SHP77 treated with DMSO at 0.1 percent for 48 hours (cell line): ENCODE data around the gene SLC43A2.
"Not testable (repeated sequence)": the region's sequence is repeated elsewhere in the genome, so short reads cannot be mapped to it uniquely, and the experiment has no call there.

Experiments used
- DNase-seq: peaks from one replicate; lab custom pipeline; 2025; lab: John Stamatoyannopoulos, UW

SLC43A2 gene

DNA sequence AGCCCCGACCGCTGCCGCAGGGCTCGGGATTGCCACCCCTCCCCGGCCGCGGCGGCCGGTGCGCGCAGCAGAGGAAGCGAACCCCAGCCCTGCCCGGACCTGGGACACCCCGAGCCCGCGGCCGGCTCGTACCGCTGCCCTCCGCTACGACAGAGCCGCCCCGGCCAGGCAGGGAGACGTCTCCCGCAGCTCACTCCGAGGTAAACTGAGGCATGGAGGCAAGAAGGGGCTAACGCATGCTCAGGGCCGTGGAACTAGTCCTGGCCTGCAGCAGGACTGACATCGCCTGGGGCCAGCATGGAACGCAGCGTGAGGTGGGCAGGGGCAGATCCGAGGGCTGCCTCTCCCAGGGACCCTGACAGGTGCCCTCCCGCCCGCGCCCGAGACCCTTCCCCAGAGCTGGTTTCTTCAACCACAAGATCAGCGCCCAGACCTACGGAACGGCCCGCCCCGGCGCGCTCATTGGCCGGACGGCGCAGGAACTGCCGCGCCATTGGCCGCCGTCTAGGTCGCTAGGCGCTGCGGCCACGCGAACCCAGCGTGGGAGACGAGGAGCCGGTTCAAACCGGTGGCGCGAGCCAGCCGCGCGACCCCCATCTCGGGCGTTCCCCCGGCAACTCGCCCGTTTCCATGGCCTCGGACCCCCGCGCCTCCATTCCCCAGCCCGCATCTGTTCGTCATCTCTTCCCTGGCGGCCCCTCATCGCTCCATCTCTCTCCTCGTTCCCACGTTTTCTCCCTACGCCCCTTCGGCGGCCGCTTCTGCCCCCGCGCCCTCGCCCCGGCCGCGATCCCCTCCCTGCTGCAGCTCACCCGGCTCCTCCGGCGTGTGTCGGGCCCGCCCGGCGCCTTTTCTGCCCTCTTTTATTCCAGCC is at the start of gene SLC43A2:
TSS of gene SLC43A2 (minus strand) at position 853 of the 874 bp plus-strand sequence. CDS start 960 bp downstream, outside the sequence.
- peak; percentile 74 for DNase-seq

DNA sequence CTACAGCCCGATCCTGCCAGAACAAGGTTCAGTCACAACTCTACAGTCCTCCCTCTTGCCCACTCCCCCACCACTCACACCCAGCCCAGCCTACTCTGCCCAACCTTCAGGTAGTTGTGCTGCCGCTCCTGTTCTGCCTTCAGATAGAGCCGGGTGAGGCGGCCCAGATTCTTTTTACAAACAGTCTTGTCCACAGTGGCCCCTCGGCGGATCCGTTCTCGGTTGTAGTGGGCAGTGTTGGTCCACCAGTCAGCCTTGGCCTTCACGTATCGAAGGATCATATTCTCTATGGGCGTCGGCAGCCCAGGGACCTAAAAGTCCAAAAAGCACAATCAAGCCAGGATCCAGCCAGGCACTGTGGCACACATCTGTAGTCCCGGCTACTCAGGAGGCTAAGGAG is 47.8 kb upstream of the SLC43A2 start:
- no peak for DNase-seq

DNA sequence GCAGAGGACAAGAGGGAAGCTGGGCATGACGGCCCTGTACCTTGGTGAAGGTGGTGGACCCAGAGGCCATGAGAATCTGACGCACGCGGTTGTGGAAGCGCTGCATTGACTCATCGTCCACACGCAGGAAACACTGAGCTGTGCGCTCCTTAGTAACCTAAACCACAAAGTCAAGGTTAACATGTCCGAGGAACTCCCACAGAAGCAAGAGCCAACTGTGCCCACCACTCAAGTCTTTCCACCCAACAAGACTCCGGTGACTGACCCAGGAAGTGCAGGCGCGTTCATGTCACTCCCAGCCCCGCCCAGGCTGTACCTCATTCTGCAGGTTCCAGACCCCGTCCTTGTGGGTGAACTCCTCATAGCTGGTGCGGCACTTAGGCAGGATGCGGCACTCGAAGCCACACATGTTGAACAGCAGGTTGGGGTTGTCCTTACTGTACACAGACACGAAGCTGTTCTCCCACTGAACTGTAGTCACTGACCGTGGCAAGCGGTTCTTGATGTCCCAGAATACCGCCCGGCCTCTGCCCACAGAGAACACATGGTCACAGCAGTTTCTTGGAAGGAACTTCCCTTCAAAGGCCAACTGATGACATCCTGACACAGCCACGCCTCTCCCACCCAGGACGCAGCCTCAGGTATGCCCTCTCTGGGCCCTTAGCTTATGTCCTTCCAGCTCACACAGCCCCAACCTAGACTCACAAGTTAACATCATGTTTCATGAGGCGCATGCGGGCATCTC is 44.6 kb upstream of the SLC43A2 start:
- no peak for DNase-seq

DNA sequence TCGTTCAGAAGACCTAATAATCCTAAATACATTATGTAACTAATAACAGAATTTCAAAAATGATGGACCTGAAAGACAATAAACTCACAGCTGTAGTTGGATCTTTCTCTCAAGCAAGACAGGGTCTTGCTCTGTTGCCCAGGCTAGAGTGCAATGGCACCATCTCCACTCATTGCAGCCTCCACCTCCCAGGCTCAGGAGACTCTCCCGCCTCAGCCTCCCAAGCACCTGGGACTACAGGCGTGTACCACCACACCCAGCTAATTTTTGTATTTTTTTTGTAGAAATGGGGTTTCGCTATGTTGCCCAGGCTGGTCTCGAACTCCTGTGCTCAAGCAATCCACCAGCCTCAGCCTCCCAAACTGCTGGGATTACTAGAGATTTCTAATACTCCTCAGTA is 35.3 kb upstream of the SLC43A2 start:
- not testable (repeated sequence) for DNase-seq

DNA sequence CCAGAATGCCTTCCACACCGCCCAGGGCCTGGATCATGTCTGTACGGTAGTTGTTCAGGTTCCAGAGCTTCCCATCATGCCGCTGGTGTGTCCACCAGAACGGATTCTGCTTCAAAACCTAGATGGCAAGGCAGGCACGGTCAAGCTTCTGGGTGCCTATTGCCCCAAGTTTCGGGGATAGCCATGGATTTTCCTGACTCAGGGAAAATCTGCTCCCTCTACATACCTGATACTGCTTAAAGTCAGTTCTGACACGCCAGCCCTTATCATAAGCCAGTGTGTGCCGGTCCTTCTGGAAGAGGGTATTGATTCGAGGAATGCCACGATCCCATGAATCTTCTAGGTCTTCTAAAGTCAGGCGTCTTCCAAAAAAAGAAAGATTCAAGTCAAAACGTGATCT is 32.4 kb upstream of the SLC43A2 start:
- DNase-seq: no peak

DNA sequence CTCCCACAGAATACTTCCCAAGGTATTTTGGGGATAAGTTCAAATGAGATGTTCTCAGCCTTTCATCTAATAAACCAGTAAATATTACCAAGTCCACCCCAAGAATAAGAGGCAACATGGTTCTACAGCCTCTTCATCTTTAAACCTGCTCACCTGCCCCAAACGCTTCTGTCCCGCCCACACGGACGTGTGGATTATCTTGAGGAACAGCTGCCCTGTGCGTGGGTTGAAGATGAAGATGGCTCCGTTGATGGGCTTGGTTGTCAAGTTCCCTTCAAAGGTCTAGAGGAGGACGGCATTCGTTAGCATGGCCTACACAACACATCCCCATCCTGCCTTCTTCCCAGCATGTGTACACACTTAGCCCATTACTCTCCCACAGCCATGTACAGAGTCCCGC is 29.5 kb upstream of the SLC43A2 start:
- DNase-seq: no peak

DNA sequence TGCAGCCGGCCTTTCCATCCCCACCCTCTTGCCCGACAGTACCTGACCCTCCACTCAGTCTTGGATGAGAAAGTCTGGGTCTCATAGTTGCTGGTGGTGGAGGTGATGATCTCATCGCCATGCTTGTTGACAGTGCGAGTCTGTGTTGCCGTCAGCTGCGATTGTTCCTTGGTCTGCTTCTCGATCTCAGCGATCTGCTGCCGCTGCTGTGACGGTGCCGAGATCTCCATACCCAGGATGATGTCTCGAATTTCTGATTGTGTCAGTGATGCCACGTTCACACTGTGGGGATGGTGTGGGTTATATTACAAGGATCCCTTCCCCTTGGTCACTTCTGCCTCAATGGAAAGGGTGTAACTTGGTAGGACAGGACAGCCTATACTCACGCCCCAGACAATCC is 25.1 kb upstream of the SLC43A2 start:
- no peak for DNase-seq

DNA sequence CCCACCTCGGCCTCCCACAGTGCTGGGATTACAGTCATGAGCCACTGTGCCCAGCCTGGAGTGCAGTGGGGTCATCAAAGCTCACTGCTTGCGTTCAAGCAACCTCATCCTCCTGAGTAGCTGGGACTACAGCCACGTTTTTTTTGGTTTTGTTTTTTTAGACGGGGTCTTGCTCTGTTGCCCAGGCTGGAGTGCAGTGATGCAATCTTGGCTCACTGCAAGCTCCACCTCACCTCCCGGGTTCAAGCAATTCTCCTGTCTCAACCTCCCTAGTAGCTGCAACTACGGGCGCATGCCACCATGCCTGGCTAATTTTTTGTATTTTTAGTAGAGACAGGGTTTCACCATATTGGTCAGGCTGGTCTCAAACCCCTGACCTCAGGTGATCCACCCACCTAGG is 24.2 kb upstream of the SLC43A2 start:
- DNase-seq: not testable (repeated sequence)

DNA sequence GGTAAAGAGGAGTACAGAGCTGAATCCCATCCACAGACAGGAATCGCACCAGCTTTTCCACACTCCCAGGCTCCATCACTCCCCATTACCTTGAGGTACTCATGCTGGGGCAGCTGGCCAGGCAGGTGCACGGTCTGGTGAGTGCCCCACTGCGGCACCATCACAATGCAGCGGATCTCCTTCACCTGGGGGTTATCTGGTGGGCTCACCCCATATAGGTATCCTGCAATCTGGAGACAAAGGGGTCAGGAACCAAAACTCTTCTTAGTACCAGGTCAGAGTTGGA is 22.9 kb upstream of the SLC43A2 start:
- DNase-seq: no peak

DNA sequence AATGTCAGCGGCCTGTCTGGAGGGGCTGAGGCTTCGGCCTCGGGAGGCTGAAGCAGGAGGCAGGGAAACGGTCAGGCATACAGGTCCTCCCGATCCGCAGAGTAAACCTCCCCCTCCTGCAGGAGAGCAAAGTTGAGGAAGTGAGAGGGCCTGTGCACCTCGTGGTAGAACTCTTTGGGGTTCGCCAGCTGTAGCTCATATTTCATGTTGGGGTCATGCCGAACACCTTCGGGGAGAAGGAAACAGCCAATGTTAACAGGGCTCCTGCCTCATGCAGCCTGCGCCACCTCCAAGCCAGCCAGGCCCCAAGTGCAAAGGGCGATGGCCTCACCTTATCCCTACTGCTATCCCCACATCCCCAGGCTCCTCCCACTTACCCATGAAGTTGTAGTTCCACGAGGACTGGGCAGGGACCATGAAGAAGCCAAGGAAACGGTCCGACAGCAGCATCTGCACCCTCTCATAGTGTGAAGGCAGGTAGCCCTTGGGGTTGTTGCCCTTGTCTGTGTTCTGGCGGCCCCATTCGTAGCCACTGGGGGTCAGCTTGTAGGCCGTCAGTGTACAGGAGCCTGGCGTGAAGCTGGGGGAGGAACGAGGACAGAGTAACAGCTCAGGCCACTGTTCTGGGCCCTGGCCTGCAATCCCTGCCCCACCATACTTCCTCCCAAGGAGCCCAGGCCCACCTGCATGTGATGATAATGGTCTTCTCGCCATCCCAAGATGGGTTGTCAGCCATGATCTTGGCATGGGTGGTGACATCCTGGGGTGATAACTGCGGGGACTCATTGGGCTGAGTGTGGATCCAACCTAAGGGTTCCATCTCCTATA is 22.3 kb upstream of the SLC43A2 start:
- DNase-seq: no peak

DNA sequence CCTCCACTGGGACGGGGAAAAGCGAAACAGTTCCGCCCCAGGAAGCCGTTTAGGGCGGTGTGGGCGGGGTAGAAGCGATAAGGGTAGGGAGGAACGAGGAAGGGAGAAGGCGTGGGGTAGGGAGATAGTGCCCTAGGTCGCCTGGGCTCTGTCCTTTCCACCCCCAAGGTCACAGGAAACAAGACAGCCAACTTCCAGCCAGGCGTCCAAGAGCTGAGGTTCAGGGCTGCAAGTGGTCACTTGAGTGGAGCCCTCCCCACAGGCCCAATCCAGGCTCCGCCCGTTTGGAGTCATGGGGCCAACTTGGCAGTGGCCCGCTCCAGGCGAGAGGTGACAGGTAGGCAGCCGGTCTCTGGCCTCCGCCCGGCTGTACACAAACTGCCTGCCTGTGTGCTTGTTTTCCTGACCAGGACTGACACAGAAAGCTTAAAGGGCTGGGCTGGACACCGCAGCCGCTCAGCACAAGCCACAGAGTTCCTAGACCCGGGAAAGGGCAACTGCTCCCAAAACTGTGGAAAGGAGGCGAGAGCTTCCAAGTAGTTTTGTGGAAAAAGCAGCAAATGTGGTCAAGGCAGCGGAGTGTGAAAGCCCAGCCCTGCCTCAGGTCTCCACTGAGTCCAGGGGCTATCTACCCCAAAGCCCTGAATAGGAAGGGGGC is 21.3 kb upstream of the SLC43A2 start, which contains the start of gene RILP:
TSS of gene RILP (minus strand) at position 23 of the 658 bp plus-strand sequence. CDS start 62 bp downstream, outside the sequence.
- DNase-seq: peak; percentile 16

DNA sequence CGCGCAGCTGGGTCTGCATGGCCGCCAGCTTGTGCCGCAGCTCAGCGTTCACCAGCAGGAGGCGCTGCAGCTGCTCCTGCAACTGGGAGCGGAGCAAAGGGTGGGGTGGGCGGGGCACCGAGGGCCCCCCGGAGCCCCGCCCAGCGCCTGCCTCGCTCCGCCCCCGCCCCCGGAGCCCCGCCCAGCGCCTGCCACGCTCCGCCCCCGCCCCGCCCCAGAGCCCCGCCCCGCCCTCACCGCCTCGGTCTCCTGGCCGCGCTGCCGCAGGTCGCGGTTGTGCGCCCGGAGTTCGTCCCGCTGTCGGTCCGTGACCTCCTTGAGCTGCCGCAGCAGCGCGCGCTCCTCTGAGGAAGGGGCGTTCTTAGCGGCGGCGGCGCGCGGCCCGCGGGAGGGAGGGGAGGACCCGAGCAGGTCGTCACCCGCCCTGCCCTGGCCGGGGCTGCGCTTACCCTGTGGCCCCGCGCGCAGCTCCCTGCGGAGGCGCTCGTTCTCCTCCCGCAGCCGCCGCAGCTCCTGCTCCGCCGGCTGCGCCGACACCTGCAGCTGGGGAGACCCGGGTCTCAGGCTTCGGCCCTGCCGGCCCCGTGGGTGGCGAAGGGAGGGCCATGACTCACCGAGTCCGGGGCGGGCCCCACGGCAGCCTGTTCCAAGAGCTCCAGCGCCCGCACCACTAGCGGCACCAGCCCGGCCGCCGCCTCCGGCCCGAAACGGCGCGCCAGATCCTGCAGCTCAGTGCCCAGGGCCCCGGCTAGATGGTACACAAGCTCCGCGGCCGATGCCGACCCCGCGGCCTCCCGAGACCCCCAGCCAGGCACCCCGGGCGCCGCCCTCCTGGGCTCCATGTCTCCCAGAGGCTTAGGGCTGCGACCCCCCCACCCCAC is 20.6 kb upstream of the SLC43A2 start:
- DNase-seq: peak; percentile 58

DNA sequence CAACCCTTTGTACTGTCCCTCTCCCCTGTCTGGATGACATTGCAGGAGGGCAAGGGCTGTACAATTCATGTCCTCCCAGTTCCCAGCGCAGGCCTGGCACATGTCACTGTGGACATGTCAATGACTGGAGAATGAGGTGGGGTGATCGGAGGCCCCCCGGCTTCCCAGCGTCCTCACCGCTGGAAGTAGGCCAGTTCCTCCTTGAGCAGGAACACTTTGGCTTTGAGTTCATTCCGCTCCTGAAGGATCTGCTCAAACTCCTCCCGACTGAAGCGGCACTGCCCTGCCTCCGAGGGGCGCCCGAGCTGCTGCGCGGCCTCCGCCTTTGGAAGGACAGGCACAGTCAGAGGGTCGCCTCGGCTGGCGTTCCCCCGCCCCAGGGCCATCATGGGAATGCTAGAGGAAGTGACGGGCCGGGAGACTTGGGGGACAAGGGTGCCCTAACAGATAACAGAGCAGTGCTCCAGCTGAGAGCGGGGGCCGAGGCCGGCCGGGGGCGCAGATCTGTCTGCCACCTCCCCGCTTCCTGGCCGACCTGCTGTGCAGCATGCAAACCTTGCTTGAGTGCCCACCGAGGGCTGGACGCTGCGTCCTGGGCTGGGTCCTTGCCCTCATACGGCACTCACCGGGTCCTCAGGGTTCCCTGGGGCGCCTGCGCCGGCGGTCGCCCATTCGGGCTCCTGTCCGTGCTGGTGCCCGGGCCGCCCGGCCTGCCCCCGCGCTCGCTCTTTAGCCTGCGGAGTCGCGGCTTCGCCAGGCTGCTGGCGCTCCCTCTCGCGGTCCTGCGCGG is 19.7 kb upstream of the SLC43A2 start:
- peak; percentile 76 for DNase-seq

DNA sequence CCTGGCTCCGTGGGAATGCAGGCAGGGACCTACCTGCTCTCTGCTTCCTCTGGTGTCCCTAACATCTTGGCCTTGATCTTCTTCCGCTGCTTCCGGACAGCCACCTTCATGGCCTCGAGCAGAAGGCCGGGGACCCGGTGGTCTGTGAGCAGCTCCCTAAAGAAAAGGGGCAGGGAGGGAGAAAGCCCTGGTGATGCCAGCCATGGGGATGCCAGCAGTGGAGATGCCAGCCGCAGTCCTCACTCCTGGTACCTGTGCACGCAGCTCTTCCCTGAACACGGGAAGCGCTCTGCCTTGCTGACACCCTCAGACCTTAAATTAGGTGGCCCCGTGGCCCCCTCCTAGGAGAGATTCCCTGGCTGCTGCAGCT is 19.2 kb upstream of the SLC43A2 start:
- DNase-seq: no peak

DNA sequence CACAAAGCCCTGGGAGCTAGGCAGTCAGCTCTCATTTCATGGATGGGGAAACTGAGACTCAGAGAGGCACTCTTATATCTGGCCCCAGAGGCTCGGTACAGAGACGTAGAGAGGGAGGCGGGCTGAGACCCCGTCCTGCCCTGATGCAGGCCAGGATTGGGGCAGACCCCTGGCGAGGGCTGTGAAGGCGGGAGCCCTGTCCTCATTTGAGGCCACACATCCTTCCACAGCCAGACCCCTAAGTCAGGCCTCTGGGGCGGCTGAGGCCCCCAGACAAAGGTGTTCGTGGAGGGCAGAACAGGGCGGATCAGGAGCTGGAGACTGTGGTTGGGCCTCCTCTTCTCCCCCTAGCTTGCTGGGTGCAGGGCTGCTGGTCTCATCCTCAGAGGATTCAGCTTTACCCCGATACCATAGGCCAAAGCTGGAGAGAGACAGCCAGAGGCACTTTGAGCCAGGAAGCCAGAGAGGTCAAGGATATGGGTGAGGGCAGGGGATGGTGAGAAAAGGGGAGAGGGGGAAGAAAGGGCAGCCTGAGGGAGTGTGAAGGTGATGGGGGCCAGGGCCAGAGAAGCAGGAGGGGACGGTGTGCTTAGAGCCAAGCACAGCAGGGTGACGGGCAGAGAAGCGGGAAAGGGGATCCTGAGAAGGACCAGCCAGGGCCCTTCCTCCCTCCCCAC is 17.7 kb upstream of the SLC43A2 start:
- DNase-seq: no peak

DNA sequence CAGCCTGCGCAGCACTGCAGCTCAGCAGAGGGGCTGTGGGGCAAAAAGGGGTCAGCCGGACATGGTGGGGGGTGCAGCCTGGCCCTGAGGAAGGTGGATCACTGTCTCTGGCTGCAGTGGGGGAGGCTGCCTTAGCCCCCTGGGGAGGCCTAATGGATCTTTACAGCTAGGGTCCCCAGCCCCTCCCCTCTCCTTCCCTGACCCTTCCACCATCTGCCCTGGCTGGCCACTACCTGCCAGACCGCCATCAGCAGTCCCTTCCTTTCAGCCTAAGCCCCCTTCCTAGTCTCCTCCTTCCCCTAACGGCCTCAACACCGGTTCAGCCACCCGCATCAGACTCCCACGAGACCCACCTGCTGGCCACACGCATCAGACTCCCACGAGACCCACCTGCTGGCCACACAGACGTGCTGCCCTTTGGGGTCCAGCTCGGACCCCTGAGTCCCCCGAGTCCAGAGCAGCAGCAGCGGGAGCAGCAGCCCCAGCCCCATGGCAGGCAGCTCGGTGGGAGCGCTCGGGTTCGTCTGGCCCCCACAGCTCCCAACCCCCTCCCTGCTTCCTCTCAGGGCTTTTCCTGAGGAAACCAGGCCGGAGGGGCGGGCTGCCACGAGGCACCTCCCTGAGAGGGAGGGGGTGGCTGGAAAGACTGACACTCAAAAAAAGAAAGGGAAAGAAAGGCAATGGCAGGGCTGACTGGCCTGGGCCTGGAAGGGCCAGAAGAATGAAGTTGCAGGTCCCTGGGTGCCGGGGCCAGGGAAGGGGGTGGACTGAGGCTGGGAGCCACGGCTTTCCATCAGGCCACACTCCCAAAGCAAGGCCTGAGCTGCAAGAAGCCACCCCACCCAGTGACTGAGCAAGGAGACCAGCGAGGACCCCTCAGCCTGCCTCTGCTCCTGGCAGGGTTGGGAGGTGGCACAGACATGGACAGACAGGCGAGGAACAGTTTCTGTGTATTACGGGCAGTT is 16.9 kb upstream of the SLC43A2 start, which contains the start of gene SCARF1:
TSS of gene SCARF1 (minus strand) at position 526 of the 965 bp plus-strand sequence. CDS start at position 491, 35 bp downstream.
- DNase-seq: no peak

DNA sequence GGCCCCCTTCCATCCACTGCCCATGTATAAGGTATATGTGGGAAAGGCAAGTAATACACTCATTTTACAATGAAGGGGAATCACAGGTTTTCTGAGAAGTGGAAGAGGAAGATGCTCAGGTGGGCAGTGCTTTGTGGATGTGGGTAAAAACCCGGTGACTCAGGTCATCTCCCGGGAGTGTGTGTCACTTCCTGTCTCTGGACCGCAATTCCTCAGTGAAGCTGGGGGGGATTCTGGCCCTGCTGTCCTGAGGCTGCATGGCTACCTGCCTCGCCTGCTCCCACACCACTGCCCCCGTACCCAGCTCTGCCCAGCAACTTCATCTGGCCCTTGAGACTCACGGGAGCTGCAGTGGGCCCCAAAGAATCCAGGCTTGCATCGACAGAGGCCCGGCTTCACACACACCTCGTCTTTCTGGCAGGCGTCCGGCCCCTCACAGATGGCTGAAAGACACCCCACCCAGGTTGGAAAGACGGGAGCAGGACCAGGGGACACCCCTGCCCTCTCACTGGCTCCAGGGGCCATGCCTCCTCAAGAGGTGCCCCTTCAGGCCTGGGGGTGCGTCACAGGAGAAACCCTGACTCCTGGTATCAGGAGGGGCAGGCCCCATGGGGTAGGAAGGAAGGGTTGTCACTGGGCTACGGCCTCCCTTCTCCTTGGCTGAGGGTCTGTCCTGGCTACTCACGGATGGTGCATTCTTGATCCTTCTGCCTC is 16.0 kb upstream of the SLC43A2 start:
- no peak for DNase-seq
